NT2/D1 (cell line): Measurements from ENCODE around the gene SDCCAG8.

Experiments
- SUZ12 ChIP-seq: IDR thresholded peaks from 2 replicates; pipeline ENCODE4 v1.6.1; 2011; ENCODE audit not compliant: insufficient read length, insufficient read depth; ENCODE audit errors: extremely low read depth
- YY1 ChIP-seq: IDR thresholded peaks from 2 replicates; pipeline ENCODE4 v1.6.1; 2011; ENCODE audit not compliant: insufficient read length, insufficient read depth
- ZNF274 ChIP-seq: IDR thresholded peaks from 2 replicates; pipeline ENCODE4 v1.6.1; 2011; ENCODE audit warnings: mild to moderate bottlenecking, low read depth, low read length

- TF ChIP-seq YY1 (no peak), ZNF274 (no peak), SUZ12 (no peak)
Observed at GRCh38 chr1:243499248-243499647, 243.4 kb downstream of the SDCCAG8 start.
